OCI-LY7 (cell line): Measurements from ENCODE around the gene FRMPD4. TPM values are rescaled to one million over a fixed set of nuclear protein-coding genes. Genes with fewer than 3 reads are reported as not detected.

ENCODE experiments used
- BruUV-seq: library from RNA; stranded (reverse); fragments of 400-500 nt; replicated peaks from 2 replicates; lab custom pipeline; 2021; lab: Mats Ljungman, UMichigan
- CTCF ChIA-PET: fragments of 300-600 bp; sonication (Branson Sonifier 250); formaldehyde crosslinking; loops from one replicate; lab custom pipeline; 2022; ENCODE audit warnings: antibody characterized with exemption; ENCODE audit not compliant: unreplicated experiment; lab: Charles Lee
- POLR2A ChIA-PET: fragments of 300-600 bp; sonication (Branson Sonifier 250); formaldehyde crosslinking; loops from one replicate; lab custom pipeline; 2022; ENCODE audit warnings: antibody characterized with exemption; lab: Charles Lee
- DNase-seq: peaks from one replicate; pipeline ENCODE4 v3.0.0-alpha.2; 2015; ENCODE audit warnings: low spot score
- H2AFZ ChIP-seq: fragments of 200-600 bp; sonication (generic), shearing (Covaris generic); 2 replicates; pipeline ENCODE4 v1.6.1; 2014; ENCODE audit warnings: mild to moderate bottlenecking, antibody characterized with exemption, low read length, moderate library complexity
- H3K27ac ChIP-seq: fragments of 200-600 bp; sonication (generic); 2 replicates; pipeline ENCODE4 v1.5.1; 2014; ENCODE audit warnings: mixed run types, low read depth, mild to moderate bottlenecking, moderate library complexity, low read length, inconsistent platforms; ENCODE audit not compliant: poor library complexity, severe bottlenecking
- H3K36me3 ChIP-seq: fragments of 200-600 bp; sonication (generic); 2 replicates; pipeline ENCODE4 v1.6.1; 2014; ENCODE audit warnings: mild to moderate bottlenecking, antibody characterized with exemption, low read length, moderate library complexity, mixed read lengths; ENCODE audit not compliant: insufficient read depth
- H3K4me1 ChIP-seq: fragments of 200-600 bp; sonication (generic); 2 replicates; pipeline ENCODE4 v1.5.1; 2014; ENCODE audit warnings: mild to moderate bottlenecking, low read length; ENCODE audit not compliant: insufficient read depth, poor library complexity, severe bottlenecking
- H3K4me2 ChIP-seq: fragments of 200-600 bp; sonication (generic); 2 replicates; pipeline ENCODE4 v1.6.1; 2014; ENCODE audit warnings: mild to moderate bottlenecking, low read length
- H3K4me3 ChIP-seq: fragments of 200-600 bp; sonication (generic); 2 replicates; pipeline ENCODE4 v1.5.1; 2014; ENCODE audit warnings: mild to moderate bottlenecking, low read depth, low read length; ENCODE audit not compliant: poor library complexity, severe bottlenecking
- H3K79me2 ChIP-seq: fragments of 200-600 bp; sonication (generic); 2 replicates; pipeline ENCODE4 v1.6.1; 2016; ENCODE audit warnings: low read depth, mild to moderate bottlenecking, low read length, moderate library complexity, mixed read lengths; ENCODE audit not compliant: insufficient read depth
- H3K9me2 ChIP-seq: fragments of 200-600 bp; sonication (generic); 2 replicates; pipeline ENCODE4 v1.6.1; 2016; ENCODE audit warnings: mild to moderate bottlenecking, low read length, mixed read lengths; ENCODE audit not compliant: insufficient read depth
- H3K9me3 ChIP-seq: fragments of 200-600 bp; sonication (generic); 2 replicates; pipeline ENCODE4 v1.6.1; 2014; ENCODE audit warnings: mild to moderate bottlenecking, mixed run types, low read length, mixed read lengths
- H4K20me1 ChIP-seq: fragments of 200-600 bp; sonication (generic); 2 replicates; pipeline ENCODE4 v1.6.1; 2014; ENCODE audit warnings: mild to moderate bottlenecking, antibody characterized with exemption, low read length, moderate library complexity, mixed read lengths; ENCODE audit not compliant: insufficient read depth
- EZH2phosphoT487 ChIP-seq: fragments of 200-600 bp; sonication (generic); IDR thresholded peaks from 2 replicates; pipeline ENCODE4 v1.6.1; 2018; ENCODE audit warnings: low read depth, borderline replicate concordance, mild to moderate bottlenecking, mixed run types, antibody characterized with exemption, low read length, moderate library complexity, mixed read lengths
- intact Hi-C: fragments of 100-400 bp; cut with micrococcal nuclease; formaldehyde crosslinking; loops from one replicate; pipeline ENCODE4 v1.10.0; 2022; ENCODE audit not compliant: unreplicated experiment
- total RNA-seq, 2 experiments: library from RNA; depleted of rRNA in 1 of 2; stranded (reverse); fragments of >200 nt in 1 of 2; shearing (Covaris generic) in 1 of 2; gene quantifications; 2 replicates each; pipeline ENCODE4 v1.2.3, GENCODE V29; 2014 to 2022
- TF ChIP-seq, protein P1 (sequence below): fragments of 200-600 bp; sonication (generic); conservative IDR thresholded peaks from 2 replicates; pipeline ENCODE4 v1.5.1; 2014; ENCODE audit warnings: mild to moderate bottlenecking, antibody characterized with exemption, low read length, moderate library complexity, mixed read lengths

Gene FRMPD4
- total RNA-seq, 2 experiments from 2014 or later: not detected

DNA sequence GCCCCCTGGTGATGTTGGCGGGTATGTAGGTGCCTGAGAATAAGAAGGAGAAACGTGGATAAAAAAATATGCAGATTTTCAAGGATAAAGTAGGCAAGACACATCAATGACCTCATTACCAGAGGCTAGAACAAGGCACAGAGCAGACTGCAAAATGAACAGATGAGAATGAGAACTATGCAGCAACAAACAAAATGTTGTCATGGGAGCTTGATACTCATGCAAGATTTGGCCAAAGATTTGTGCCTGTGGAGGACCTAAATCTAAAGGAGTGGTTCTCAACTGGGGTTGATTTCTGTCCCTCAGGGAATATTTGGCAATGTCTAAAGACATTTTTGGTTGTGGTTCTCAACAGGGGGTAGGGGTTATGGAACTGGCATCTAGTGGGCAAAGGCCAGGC, 177.3 kb downstream of the FRMPD4 start:
- Histone ChIP-seq H3K4me2 (no peak overlapping the region), H3K9me3 (no peaks in the 10 kb centered on the region), H4K20me1 (no peaks in the 10 kb centered on the region), H3K4me3 (no peak overlapping the region), H3K9me2 (no peaks in the 10 kb centered on the region), H3K36me3 (no peaks in the 10 kb centered on the region), H3K4me1 (no peaks in the 10 kb centered on the region), H3K79me2 (no peaks in the 10 kb centered on the region), H3K27ac (no peak overlapping the region), H2AFZ (no peak overlapping the region)
- BruUV-seq: no TSS peak
- ChIA-PET POLR2A (no interaction called here), CTCF (no interaction called here)
- TF ChIP-seq, protein P1, sequence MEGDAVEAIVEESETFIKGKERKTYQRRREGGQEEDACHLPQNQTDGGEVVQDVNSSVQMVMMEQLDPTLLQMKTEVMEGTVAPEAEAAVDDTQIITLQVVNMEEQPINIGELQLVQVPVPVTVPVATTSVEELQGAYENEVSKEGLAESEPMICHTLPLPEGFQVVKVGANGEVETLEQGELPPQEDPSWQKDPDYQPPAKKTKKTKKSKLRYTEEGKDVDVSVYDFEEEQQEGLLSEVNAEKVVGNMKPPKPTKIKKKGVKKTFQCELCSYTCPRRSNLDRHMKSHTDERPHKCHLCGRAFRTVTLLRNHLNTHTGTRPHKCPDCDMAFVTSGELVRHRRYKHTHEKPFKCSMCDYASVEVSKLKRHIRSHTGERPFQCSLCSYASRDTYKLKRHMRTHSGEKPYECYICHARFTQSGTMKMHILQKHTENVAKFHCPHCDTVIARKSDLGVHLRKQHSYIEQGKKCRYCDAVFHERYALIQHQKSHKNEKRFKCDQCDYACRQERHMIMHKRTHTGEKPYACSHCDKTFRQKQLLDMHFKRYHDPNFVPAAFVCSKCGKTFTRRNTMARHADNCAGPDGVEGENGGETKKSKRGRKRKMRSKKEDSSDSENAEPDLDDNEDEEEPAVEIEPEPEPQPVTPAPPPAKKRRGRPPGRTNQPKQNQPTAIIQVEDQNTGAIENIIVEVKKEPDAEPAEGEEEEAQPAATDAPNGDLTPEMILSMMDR: no peak
- no peak for TF ChIP-seq EZH2phosphoT487
- intact Hi-C loops: no loop called here
- no peak for DNase-seq

DNA sequence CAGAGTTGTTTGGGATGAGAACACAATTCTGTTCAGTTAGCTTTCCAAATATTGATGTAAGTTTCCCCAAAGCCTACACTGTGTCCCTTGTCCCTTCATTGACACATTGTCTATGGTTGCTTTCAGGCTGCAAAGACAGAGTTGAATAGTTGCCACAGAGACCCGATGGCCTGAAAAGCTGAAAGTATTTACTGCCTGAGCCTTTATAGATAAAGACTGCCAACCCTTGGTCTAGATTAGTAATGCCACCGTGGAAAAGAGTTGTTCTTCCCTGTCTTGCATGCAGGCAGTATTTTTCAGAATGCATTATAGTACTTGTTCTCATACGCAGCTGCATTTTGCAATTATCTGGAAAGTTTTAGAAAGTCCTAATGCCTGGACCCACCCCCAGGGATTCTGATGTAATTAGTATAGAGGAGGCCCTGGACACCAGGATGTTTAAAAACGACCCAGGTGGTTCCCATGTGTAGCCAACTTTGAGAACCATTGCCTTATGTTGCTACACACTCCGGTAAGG, 180.8 kb downstream of the FRMPD4 start:
- POLR2A ChIA-PET: no interaction called here
- TF ChIP-seq, protein P1: no peak
- TF ChIP-seq EZH2phosphoT487: no peak
- Histone ChIP-seq H3K9me3 (no peaks in the 10 kb centered on the region), H4K20me1 (no peaks in the 10 kb centered on the region), H3K27ac (no peak overlapping the region), H3K9me2 (no peaks in the 10 kb centered on the region), H3K4me3 (no peak overlapping the region), H3K4me2 (no peak overlapping the region), H2AFZ (no peak overlapping the region), H3K36me3 (no peaks in the 10 kb centered on the region), H3K79me2 (no peaks in the 10 kb centered on the region), H3K4me1 (no peaks in the 10 kb centered on the region)
- DNase-seq: no peak
- BruUV-seq: no TSS peak
- intact Hi-C loops: no loop called here
- CTCF ChIA-PET: no interaction called here

- H3K4me2 ChIP-seq: no peak overlapping the region
- TF ChIP-seq, protein P1: no peak
- TF ChIP-seq EZH2phosphoT487: no peak
- H3K4me3 ChIP-seq: no peak overlapping the region
- no peaks in the 10 kb centered on the region for H3K9me2 ChIP-seq
- no peaks in the 10 kb centered on the region for H3K79me2 ChIP-seq
- ChIA-PET POLR2A (no interaction called here), CTCF (no interaction called here)
- H3K4me1 ChIP-seq: no peaks in the 10 kb centered on the region
- H4K20me1 ChIP-seq: no peaks in the 10 kb centered on the region
- H2AFZ ChIP-seq: no peak overlapping the region
- H3K36me3 ChIP-seq: no peaks in the 10 kb centered on the region
- DNase-seq: no peak
- H3K9me3 ChIP-seq: no peaks in the 10 kb centered on the region
- intact Hi-C loops: no loop called here
- no TSS peak for BruUV-seq
- no peak overlapping the region for H3K27ac ChIP-seq
These were observed 181.7 kb downstream of the FRMPD4 start for GRCh38 chrX:12319992-12320391.
